ENCODE measurements around the gene PCARE. TPM values are rescaled to one million over a fixed set of nuclear protein-coding genes. Genes with fewer than 3 reads are reported as not detected.
A peak's percentile ranks its signal among the peaks of the same experiment; 100 is the strongest.

PCARE gene
- total and polyA plus RNA-seq, 3 experiments from 2014 or later, result not detected

GRCh38 chr2:29072971-29073725 is 1.2 kb downstream of the PCARE start:
- ChIA-PET POLR2A (no interaction called here), CTCF (no interaction called here)
- Histone ChIP-seq H3K27ac (ENCODE audit: low read depth, low read length) (no peak overlapping the region), H3K4me3 (ENCODE audit: low read length) (no peak overlapping the region), H3K36me3 (ENCODE audit: insufficient read depth, low read length) (no peaks in the 10 kb centered on the region), H3K4me1 (ENCODE audit: insufficient read depth, low read length) (no peaks in the 10 kb centered on the region), H3K9me3 (ENCODE audit: low read length) (no peaks in the 10 kb centered on the region), H3K27me3 (ENCODE audit: insufficient read depth, low read length, poor library complexity, severe bottlenecking) (no peaks in the 10 kb centered on the region)
- H3K4me3 Mint-ChIP-seq, result no peak overlapping the region
- H3K27ac Mint-ChIP-seq, result no peak overlapping the region
- H3K27me3 Mint-ChIP-seq, result no peaks in the 10 kb centered on the region
- peaks cover 0 to 6% (median 0%) of the 10 kb centered on the region in 3 donors for H3K36me3 Mint-ChIP-seq
- peaks cover 0 to 2% (median 0%) of the 10 kb centered on the region in 5 donors for H3K9me3 Mint-ChIP-seq
- H3K4me1 Mint-ChIP-seq, result no peaks in the 10 kb centered on the region
- DNase-seq, result no peak

GRCh38 chr2:29072251-29072650 is 2.1 kb downstream of the PCARE start:
- H3K4me1 Mint-ChIP-seq, result no peaks in the 10 kb centered on the region
- peaks cover 0 to 2% (median 0%) of the 10 kb centered on the region in 5 donors for H3K9me3 Mint-ChIP-seq
- H3K27me3 Mint-ChIP-seq, result no peaks in the 10 kb centered on the region
- no peaks in the 10 kb centered on the region for H3K36me3 Mint-ChIP-seq
- no peaks in the 10 kb centered on the region for H3K9me3 ChIP-seq (ENCODE audit: low read length)
- ChIA-PET POLR2A (no interaction called here), CTCF (no interaction called here)
- H3K4me3 Mint-ChIP-seq, result no peak overlapping the region
- no peak overlapping the region for H3K27ac Mint-ChIP-seq
- H3K36me3 ChIP-seq (ENCODE audit: insufficient read depth, low read length), result no peaks in the 10 kb centered on the region
- no peak overlapping the region for H3K4me3 ChIP-seq (ENCODE audit: low read length)
- H3K27ac ChIP-seq (ENCODE audit: low read depth, low read length), result no peak overlapping the region
- no peak for DNase-seq
- no peaks in the 10 kb centered on the region for H3K4me1 ChIP-seq (ENCODE audit: insufficient read depth, low read length)
- no peaks in the 10 kb centered on the region for H3K27me3 ChIP-seq (ENCODE audit: insufficient read depth, low read length, poor library complexity, severe bottlenecking)

- Histone ChIP-seq H3K9me3 (ENCODE audit: low read length) (no peaks in the 10 kb centered on the region), H3K36me3 (ENCODE audit: insufficient read depth, low read length) (no peaks in the 10 kb centered on the region), H3K4me1 (ENCODE audit: insufficient read depth, low read length) (no peaks in the 10 kb centered on the region), H3K27me3 (ENCODE audit: insufficient read depth, low read length, poor library complexity, severe bottlenecking) (no peaks in the 10 kb centered on the region), H3K27ac (ENCODE audit: low read depth, low read length) (no peak overlapping the region), H3K4me3 (ENCODE audit: low read length) (no peak overlapping the region)
- Mint-ChIP-seq H3K27me3 (no peaks in the 10 kb centered on the region), H3K4me3 (no peak overlapping the region), H3K36me3 (no peaks in the 10 kb centered on the region), H3K4me1 (no peaks in the 10 kb centered on the region), H3K9me3 (no peaks in the 10 kb centered on the region), H3K27ac (peak overlapping the region in 1 of 8 donors; percentile 47)
- CTCF ChIA-PET, result no interaction called here
- POLR2A ChIA-PET, result no interaction called here
- no peak for DNase-seq
Measured at GRCh38 chr2:29071032-29071975, 3.0 kb downstream of the PCARE start.

- DNase-seq, result no peak
- no peaks in the 10 kb centered on the region for H3K4me1 Mint-ChIP-seq
- no peaks in the 10 kb centered on the region for H3K36me3 ChIP-seq (ENCODE audit: insufficient read depth, low read length)
- no peaks in the 10 kb centered on the region for H3K4me1 ChIP-seq (ENCODE audit: insufficient read depth, low read length)
- no peaks in the 10 kb centered on the region for H3K9me3 Mint-ChIP-seq
- CTCF ChIA-PET, result no interaction called here
- POLR2A ChIA-PET, result no interaction called here
- H3K4me3 Mint-ChIP-seq, result no peak overlapping the region
- no peak overlapping the region for H3K4me3 ChIP-seq (ENCODE audit: low read length)
- H3K27me3 Mint-ChIP-seq, result no peaks in the 10 kb centered on the region
- no peaks in the 10 kb centered on the region for H3K36me3 Mint-ChIP-seq
- no peak overlapping the region for H3K27ac ChIP-seq (ENCODE audit: low read depth, low read length)
- H3K27me3 ChIP-seq (ENCODE audit: insufficient read depth, low read length, poor library complexity, severe bottlenecking), result no peaks in the 10 kb centered on the region
- no peaks in the 10 kb centered on the region for H3K9me3 ChIP-seq (ENCODE audit: low read length)
- no peak overlapping the region for H3K27ac Mint-ChIP-seq
Measured at GRCh38 chr2:29070526-29070925, 3.8 kb downstream of the PCARE start.

- Mint-ChIP-seq H3K4me3 (no peak overlapping the region), H3K27me3 (no peaks in the 10 kb centered on the region), H3K36me3 (no peaks in the 10 kb centered on the region), H3K9me3 (no peaks in the 10 kb centered on the region), H3K4me1 (no peaks in the 10 kb centered on the region), H3K27ac (peak overlapping the region in 1 of 8 donors; percentile 50)
- Histone ChIP-seq H3K27me3 (ENCODE audit: insufficient read depth, low read length, poor library complexity, severe bottlenecking) (no peaks in the 10 kb centered on the region), H3K36me3 (ENCODE audit: insufficient read depth, low read length) (no peaks in the 10 kb centered on the region), H3K4me3 (ENCODE audit: low read length) (no peak overlapping the region), H3K9me3 (ENCODE audit: low read length) (no peaks in the 10 kb centered on the region), H3K4me1 (ENCODE audit: insufficient read depth, low read length) (no peaks in the 10 kb centered on the region), H3K27ac (ENCODE audit: low read depth, low read length) (no peak overlapping the region)
- POLR2A ChIA-PET, result no interaction called here
- CTCF ChIA-PET, result interaction anchor here (1.0 kb wide), 1 partner anchor 15 kb away, joined by 3 read pairs; no protein-coding TSS in a partner anchor
- DNase-seq, result no peak
Measured at GRCh38 chr2:29068513-29068912, 5.8 kb downstream of the PCARE start.

- Histone ChIP-seq H3K27me3 (ENCODE audit: insufficient read depth, low read length, poor library complexity, severe bottlenecking) (no peaks in the 10 kb centered on the region), H3K36me3 (ENCODE audit: insufficient read depth, low read length) (no peaks in the 10 kb centered on the region), H3K27ac (ENCODE audit: low read depth, low read length) (no peak overlapping the region), H3K9me3 (ENCODE audit: low read length) (no peaks in the 10 kb centered on the region), H3K4me3 (ENCODE audit: low read length) (no peak overlapping the region), H3K4me1 (ENCODE audit: insufficient read depth, low read length) (no peaks in the 10 kb centered on the region)
- H3K27ac Mint-ChIP-seq, result no peak overlapping the region
- ChIA-PET POLR2A (no interaction called here), CTCF (interaction anchor here (1.1 kb wide), 1 partner anchor 9 kb away, joined by 3 read pairs; no protein-coding TSS in a partner anchor)
- no peaks in the 10 kb centered on the region for H3K27me3 Mint-ChIP-seq
- H3K4me3 Mint-ChIP-seq, result no peak overlapping the region
- no peaks in the 10 kb centered on the region for H3K4me1 Mint-ChIP-seq
- no peak for DNase-seq
- H3K36me3 Mint-ChIP-seq, result no peaks in the 10 kb centered on the region
- no peaks in the 10 kb centered on the region for H3K9me3 Mint-ChIP-seq
Measured at GRCh38 chr2:29066997-29067605, 7.2 kb downstream of the PCARE start.

GRCh38 chr2:29066271-29066860 is 8.0 kb downstream of the PCARE start:
- ChIA-PET POLR2A (no interaction called here), CTCF (interaction anchor here (1.1 kb wide), 1 partner anchor 10 kb away, joined by 3 read pairs; no protein-coding TSS in a partner anchor)
- no peaks in the 10 kb centered on the region for H3K9me3 ChIP-seq (ENCODE audit: low read length)
- H3K4me3 ChIP-seq (ENCODE audit: low read length), result no peak overlapping the region
- Mint-ChIP-seq H3K36me3 (no peaks in the 10 kb centered on the region), H3K9me3 (no peaks in the 10 kb centered on the region), H3K4me3 (no peak overlapping the region), H3K27ac (peak overlapping the region in 1 of 8 donors; percentile 7), H3K27me3 (no peaks in the 10 kb centered on the region), H3K4me1 (no peaks in the 10 kb centered on the region)
- H3K27ac ChIP-seq (ENCODE audit: low read depth, low read length), result no peak overlapping the region
- no peaks in the 10 kb centered on the region for H3K4me1 ChIP-seq (ENCODE audit: insufficient read depth, low read length)
- DNase-seq, result no peak
- H3K36me3 ChIP-seq (ENCODE audit: insufficient read depth, low read length), result no peaks in the 10 kb centered on the region
- no peaks in the 10 kb centered on the region for H3K27me3 ChIP-seq (ENCODE audit: insufficient read depth, low read length, poor library complexity, severe bottlenecking)

All from CD8-positive, alpha-beta memory T cell (primary cell).